Mucosa of stomach (tissue), 1 donor: ENCODE results near the gene NEURL1.
"Not testable (repeated sequence)": the region's sequence is repeated elsewhere in the genome, so short reads cannot be mapped to it uniquely, and the experiment has no call there.

Experiments
- H3K27me3 ChIP-seq: one replicate; pipeline ENCODE4 v1.7.0; 2013; ENCODE audit warnings: mild to moderate bottlenecking, low read length; ENCODE audit not compliant: control insufficient read depth, insufficient read depth
- H3K36me3 ChIP-seq: one replicate; pipeline ENCODE4 v1.7.0; 2013; ENCODE audit warnings: low read length; ENCODE audit not compliant: control insufficient read depth, insufficient read depth
- H3K4me1 ChIP-seq: one replicate; pipeline ENCODE4 v1.7.0; 2013; ENCODE audit warnings: mild to moderate bottlenecking, low read length; ENCODE audit not compliant: control insufficient read depth, insufficient read depth
- H3K4me3 ChIP-seq: one replicate; pipeline ENCODE4 v1.7.0; 2013; ENCODE audit warnings: low read length
- H3K9ac ChIP-seq: one replicate; pipeline ENCODE4 v1.7.0; 2013; ENCODE audit warnings: mild to moderate bottlenecking, low read length, moderate library complexity
- H3K9me3 ChIP-seq: one replicate; pipeline ENCODE4 v1.7.0; 2013; ENCODE audit warnings: mild to moderate bottlenecking, low read length, moderate library complexity; ENCODE audit not compliant: control insufficient read depth
- donor health status: Pancreatic carcinoma.

NEURL1 gene

GRCh38 chr10:103486635-103487409 lies 6.7 kb upstream of the NEURL1 start:
- not testable (repeated sequence) for H3K9me3 ChIP-seq, H3K36me3 ChIP-seq, H3K9ac ChIP-seq, H3K27me3 ChIP-seq, H3K4me1 ChIP-seq, H3K4me3 ChIP-seq

GRCh38 chr10:103487410-103487708 lies 6.1 kb upstream of the NEURL1 start:
- H3K4me1 ChIP-seq: no peaks in the 10 kb centered on the region
- H3K9ac ChIP-seq: no peak overlapping the region
- H3K27me3 ChIP-seq: peaks cover 4% of the 10 kb centered on the region
- no peaks in the 10 kb centered on the region for H3K9me3 ChIP-seq
- H3K4me3 ChIP-seq: no peak overlapping the region
- H3K36me3 ChIP-seq: no peaks in the 10 kb centered on the region

GRCh38 chr10:103490986-103491314 lies 2.6 kb upstream of the NEURL1 start:
- Histone ChIP-seq H3K36me3 (no peaks in the 10 kb centered on the region), H3K4me3 (no peak overlapping the region), H3K9me3 (no peaks in the 10 kb centered on the region), H3K4me1 (peaks cover 6% of the 10 kb centered on the region), H3K27me3 (peaks cover 38% of the 10 kb centered on the region), H3K9ac (no peak overlapping the region)

GRCh38 chr10:103491729-103492364 lies 1.7 kb upstream of the NEURL1 start:
- H3K4me1 ChIP-seq: peaks cover 6% of the 10 kb centered on the region
- no peaks in the 10 kb centered on the region for H3K9me3 ChIP-seq
- H3K27me3 ChIP-seq: peaks cover 38% of the 10 kb centered on the region
- H3K36me3 ChIP-seq: no peaks in the 10 kb centered on the region
- H3K4me3 ChIP-seq: no peak overlapping the region
- no peak overlapping the region for H3K9ac ChIP-seq

GRCh38 chr10:103492655-103493261 lies 747 bp upstream of the NEURL1 start:
- no peak overlapping the region for H3K4me3 ChIP-seq
- H3K4me1 ChIP-seq: peaks cover 6% of the 10 kb centered on the region
- no peak overlapping the region for H3K9ac ChIP-seq
- peaks cover 38% of the 10 kb centered on the region for H3K27me3 ChIP-seq
- H3K36me3 ChIP-seq: no peaks in the 10 kb centered on the region
- H3K9me3 ChIP-seq: no peaks in the 10 kb centered on the region

GRCh38 chr10:103493916-103494877 lies 692 bp downstream of the NEURL1 start:
- H3K9me3 ChIP-seq: no peaks in the 10 kb centered on the region
- H3K36me3 ChIP-seq: no peaks in the 10 kb centered on the region
- peak overlapping the region; percentile 39 for H3K9ac ChIP-seq
- H3K4me1 ChIP-seq: peaks cover 6% of the 10 kb centered on the region
- peaks cover 40% of the 10 kb centered on the region for H3K27me3 ChIP-seq
- H3K4me3 ChIP-seq: peak overlapping the region; percentile 18

- Histone ChIP-seq H3K4me3 (no peak overlapping the region), H3K4me1 (peaks cover 6% of the 10 kb centered on the region), H3K27me3 (peaks cover 45% of the 10 kb centered on the region), H3K9me3 (no peaks in the 10 kb centered on the region), H3K36me3 (no peaks in the 10 kb centered on the region), H3K9ac (no peak overlapping the region)
These were observed 1.8 kb downstream of the NEURL1 start for GRCh38 chr10:103495321-103495720.

GRCh38 chr10:103497161-103497915 lies 3.8 kb downstream of the NEURL1 start:
- no peaks in the 10 kb centered on the region for H3K36me3 ChIP-seq
- peaks cover 6% of the 10 kb centered on the region for H3K4me1 ChIP-seq
- H3K9me3 ChIP-seq: no peaks in the 10 kb centered on the region
- H3K27me3 ChIP-seq: peaks cover 48% of the 10 kb centered on the region
- H3K9ac ChIP-seq: no peak overlapping the region
- H3K4me3 ChIP-seq: no peak overlapping the region

GRCh38 chr10:103498936-103499638 lies 5.6 kb downstream of the NEURL1 start:
- Histone ChIP-seq H3K4me1 (peaks cover 6% of the 10 kb centered on the region), H3K27me3 (peaks cover 32% of the 10 kb centered on the region), H3K4me3 (no peak overlapping the region), H3K9me3 (no peaks in the 10 kb centered on the region), H3K9ac (no peak overlapping the region), H3K36me3 (no peaks in the 10 kb centered on the region)

- H3K36me3 ChIP-seq: no peaks in the 10 kb centered on the region
- H3K4me1 ChIP-seq: peaks cover under 1% of the 10 kb centered on the region
- no peak overlapping the region for H3K9ac ChIP-seq
- no peak overlapping the region for H3K4me3 ChIP-seq
- peaks cover 24% of the 10 kb centered on the region for H3K27me3 ChIP-seq
- H3K9me3 ChIP-seq: no peaks in the 10 kb centered on the region
These were observed 6.4 kb downstream of the NEURL1 start for GRCh38 chr10:103499881-103500280.

- Histone ChIP-seq H3K9ac (no peak overlapping the region), H3K9me3 (no peaks in the 10 kb centered on the region), H3K27me3 (peaks cover 18% of the 10 kb centered on the region), H3K36me3 (no peaks in the 10 kb centered on the region), H3K4me1 (no peaks in the 10 kb centered on the region), H3K4me3 (no peak overlapping the region)
These were observed 7.0 kb downstream of the NEURL1 start for GRCh38 chr10:103500481-103500880.
